Esophagus muscularis mucosa (tissue), 4 donors: Measurements from ENCODE around the gene STRN4. TPM values are rescaled to one million over a fixed set of nuclear protein-coding genes. Genes with fewer than 3 reads are reported as not detected.
A peak's percentile ranks its signal among the peaks of the same experiment; 100 is the strongest.
"Not testable (repeated sequence)": the region's sequence is repeated elsewhere in the genome, so short reads cannot be mapped to it uniquely, and the experiment has no call there.

Source experiments
- DNase-seq: peaks from one replicate; pipeline ENCODE4 v3.0.0-alpha.2; 2017; ENCODE audit errors: extremely low spot score
- H3K27ac ChIP-seq, 4 donors: fragments of 200-600 bp; sonication (generic); replicated peaks in 1 of 4; 1 replicate in 3 of 4; 2 replicates in 1 of 4; pipeline ENCODE4 v1.5.1; 2016 to 2019; ENCODE audit warnings: mild to moderate bottlenecking in 1 of 4
- H3K27me3 ChIP-seq, 4 donors: fragments of 200-600 bp; sonication (generic); one replicate each; pipeline versions ENCODE4 v1.5.1 to v1.6.0; 2016 to 2019
- H3K36me3 ChIP-seq, 4 donors: fragments of 200-600 bp; sonication (generic); one replicate each; pipeline ENCODE4 v1.5.1; 2016 to 2019
- H3K4me1 ChIP-seq, 4 donors: fragments of 200-600 bp; sonication (generic); one replicate each; pipeline ENCODE4 v1.5.1; 2016 to 2019
- H3K4me3 ChIP-seq, 4 donors: fragments of 200-600 bp; sonication (generic); 1 replicate in 2 of 4; 2 replicates in 2 of 4; pipeline ENCODE4 v1.5.1; 2016 to 2019; ENCODE audit warnings: mild to moderate bottlenecking in 4 of 4, moderate library complexity in 1 of 4
- H3K9me3 ChIP-seq, 4 donors: fragments of 200-600 bp; sonication (generic); 1 replicate in 3 of 4; 2 replicates in 1 of 4; pipeline ENCODE4 v1.5.1; 2016 to 2019
- EP300 ChIP-seq: sonication (generic); formaldehyde crosslinking; IDR thresholded peaks from one replicate; pipeline ENCODE4 v1.6.1; 2017; ENCODE audit warnings: antibody characterized with exemption
- POLR2A ChIP-seq: fragments of 450-650 bp; IDR thresholded peaks from one replicate; pipeline ENCODE4 v1.6.1; 2017; ENCODE audit warnings: antibody characterized with exemption, moderate library complexity, mild to moderate bottlenecking, low read depth
- POLR2AphosphoS5 ChIP-seq, 2 donors: sonication (generic); formaldehyde crosslinking; IDR thresholded peaks; one replicate each; pipeline ENCODE4 v1.6.1; 2017; ENCODE audit warnings: antibody characterized with exemption in 2 of 2
- WGBS: methylation state at CpG from one replicate; pipeline ENCODE4 v1.1.5; 2018; 5-methylcytosine and 5-hydroxymethylcytosine counted together
- intact Hi-C: fragments of 100-400 bp; cut with DNase I; formaldehyde crosslinking; loops from one replicate; pipeline ENCODE4 v1.15.1; 2023
- total RNA-seq, 4 donors: library from RNA; depleted of rRNA; stranded (reverse); fragments of >200 nt; gene quantifications; one replicate each; pipeline versions ENCODE4 v1.1.0 to v1.2.1, GENCODE V29; 2016
- TF ChIP-seq, protein P1 (sequence below), 3 experiments: fragments of 200-600 bp in 2 of 3; fragments of 450-650 bp in 1 of 3; sonication (generic) in 2 of 3; IDR thresholded peaks; one replicate each; pipeline ENCODE4 v1.5.1; 2017 to 2019; ENCODE audit warnings: antibody characterized with exemption in 3 of 3, mild to moderate bottlenecking in 2 of 3, moderate library complexity in 1 of 3

STRN4 gene
- total RNA-seq, 4 donors from 2014 or later, result 85.2 to 119 (median 101) TPM

DNA sequence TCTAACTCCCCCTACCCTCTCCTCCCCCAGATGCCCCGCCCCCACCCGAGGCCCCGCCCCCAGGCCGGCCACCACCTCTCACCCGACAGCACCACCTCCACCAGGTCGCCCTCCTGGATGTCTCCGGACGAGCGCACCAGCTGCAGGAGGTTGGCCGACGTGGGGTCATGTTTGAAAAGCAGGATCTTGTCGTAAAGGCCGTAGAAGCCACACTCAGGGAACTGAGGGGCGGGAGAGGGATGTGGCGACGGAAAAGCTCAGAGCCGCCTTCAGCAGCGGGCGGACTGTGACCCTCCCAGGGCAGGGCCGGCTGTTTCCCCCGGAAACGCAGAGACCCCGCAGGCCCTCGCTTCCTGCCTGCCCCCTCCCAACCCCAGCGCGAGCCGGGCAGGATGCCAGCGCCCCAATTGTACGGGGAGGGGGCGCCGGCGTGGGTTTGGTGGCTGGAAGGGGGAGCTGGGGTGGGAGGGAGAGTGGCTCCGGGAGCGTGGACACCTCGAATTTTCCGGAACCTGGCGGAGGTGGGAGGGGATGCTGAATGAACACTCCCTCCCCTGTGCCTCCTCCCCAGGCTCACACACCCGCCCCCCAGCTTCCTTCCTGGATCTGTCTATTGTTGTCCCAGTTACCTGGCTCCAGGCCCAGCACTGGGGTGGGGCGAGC is 32.3 kb downstream of the STRN4 start:
- no peaks in the 10 kb centered on the region for H3K27me3 ChIP-seq
- DNase-seq, result peak; percentile 97
- peak overlapping the region; percentile 67 to 95 (median 76) for H3K4me3 ChIP-seq
- H3K9me3 ChIP-seq, result no peaks in the 10 kb centered on the region
- no peak for TF ChIP-seq EP300
- TF ChIP-seq, protein P1, sequence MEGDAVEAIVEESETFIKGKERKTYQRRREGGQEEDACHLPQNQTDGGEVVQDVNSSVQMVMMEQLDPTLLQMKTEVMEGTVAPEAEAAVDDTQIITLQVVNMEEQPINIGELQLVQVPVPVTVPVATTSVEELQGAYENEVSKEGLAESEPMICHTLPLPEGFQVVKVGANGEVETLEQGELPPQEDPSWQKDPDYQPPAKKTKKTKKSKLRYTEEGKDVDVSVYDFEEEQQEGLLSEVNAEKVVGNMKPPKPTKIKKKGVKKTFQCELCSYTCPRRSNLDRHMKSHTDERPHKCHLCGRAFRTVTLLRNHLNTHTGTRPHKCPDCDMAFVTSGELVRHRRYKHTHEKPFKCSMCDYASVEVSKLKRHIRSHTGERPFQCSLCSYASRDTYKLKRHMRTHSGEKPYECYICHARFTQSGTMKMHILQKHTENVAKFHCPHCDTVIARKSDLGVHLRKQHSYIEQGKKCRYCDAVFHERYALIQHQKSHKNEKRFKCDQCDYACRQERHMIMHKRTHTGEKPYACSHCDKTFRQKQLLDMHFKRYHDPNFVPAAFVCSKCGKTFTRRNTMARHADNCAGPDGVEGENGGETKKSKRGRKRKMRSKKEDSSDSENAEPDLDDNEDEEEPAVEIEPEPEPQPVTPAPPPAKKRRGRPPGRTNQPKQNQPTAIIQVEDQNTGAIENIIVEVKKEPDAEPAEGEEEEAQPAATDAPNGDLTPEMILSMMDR (IDR thresholded peaks at IDR 0.05), result no peak
- peak; percentile 49 to 53 for TF ChIP-seq POLR2AphosphoS5 (IDR thresholded peaks at IDR 0.05)
- TF ChIP-seq POLR2A, result no peak
- H3K4me1 ChIP-seq, result peaks cover 28 to 51% (median 43%) of the 10 kb centered on the region in 4 donors
- peaks cover 0 to 30% (median 26%) of the 10 kb centered on the region in 4 donors for H3K36me3 ChIP-seq
- H3K27ac ChIP-seq, result peak overlapping the region; percentile 85 to 93 (median 88)
- intact Hi-C loops, result no loop called here
- WGBS, result 2% methylated on average over 19 of the region's 39 CpGs

DNA sequence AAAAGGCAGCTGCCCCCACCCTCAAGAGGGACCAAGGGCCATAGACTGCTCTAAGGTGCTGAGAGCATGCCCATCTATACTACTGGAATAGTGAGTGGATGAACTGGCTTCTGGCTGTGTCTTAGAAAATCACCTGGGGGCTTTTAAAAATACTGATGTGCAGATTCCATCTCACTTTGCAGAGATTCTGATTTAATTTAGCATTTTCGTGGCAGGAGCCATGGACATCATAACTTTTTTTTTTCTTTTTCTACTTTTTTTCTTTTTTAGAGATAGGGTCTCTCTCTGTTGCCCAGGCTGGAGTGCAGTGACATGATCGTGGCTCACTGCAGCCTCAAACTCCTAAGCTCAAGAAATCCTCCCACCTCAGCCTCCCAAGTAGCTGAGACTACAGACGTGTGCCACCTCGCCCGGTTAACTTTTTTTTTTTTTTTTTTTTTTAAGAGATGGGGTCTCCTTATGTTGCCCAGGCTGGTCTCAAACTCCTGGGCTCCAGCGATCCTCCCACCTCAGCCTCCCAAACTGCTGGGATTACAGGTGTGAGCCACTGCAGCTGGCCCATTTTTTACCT is 33.4 kb downstream of the STRN4 start:
- H3K9me3 ChIP-seq, intact Hi-C loops, H3K4me3 ChIP-seq, H3K27ac ChIP-seq, DNase-seq, H3K27me3 ChIP-seq: not testable (repeated sequence)
- peaks cover 0 to 40% (median 32%) of the 10 kb centered on the region in 4 donors for H3K36me3 ChIP-seq
- 78% methylated on average over 6 of the region's 6 CpGs for WGBS
- H3K4me1 ChIP-seq, result peaks cover 18 to 41% (median 33%) of the 10 kb centered on the region in 4 donors

DNA sequence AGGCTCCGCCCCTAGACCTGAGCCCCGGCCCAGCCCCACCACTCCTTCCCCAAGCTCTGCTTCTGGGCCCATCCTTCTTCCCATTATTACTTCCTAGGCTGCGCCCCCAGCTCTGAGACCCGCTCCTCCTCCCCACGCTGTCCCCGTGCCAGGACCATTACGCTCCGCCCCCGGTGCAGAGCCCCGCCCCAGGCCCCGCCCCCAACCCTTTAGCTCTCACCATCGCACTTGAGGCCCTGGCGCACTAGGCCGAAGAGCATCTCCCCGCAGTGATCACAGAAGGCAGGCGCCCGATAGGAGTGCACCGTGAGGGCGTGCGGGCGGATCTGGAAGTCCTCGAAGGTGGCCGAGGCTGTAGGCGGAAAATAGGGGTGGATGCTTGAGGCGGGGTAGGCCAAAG is 35.6 kb downstream of the STRN4 start:
- no peak for TF ChIP-seq EP300
- no peak for TF ChIP-seq POLR2A
- no peak overlapping the region for H3K4me3 ChIP-seq
- DNase-seq, result no peak
- WGBS, result 71% methylated on average over 16 of the region's 25 CpGs
- no peak overlapping the region for H3K27ac ChIP-seq
- H3K4me1 ChIP-seq, result peaks cover 12 to 25% (median 21%) of the 10 kb centered on the region in 4 donors
- no peaks in the 10 kb centered on the region for H3K27me3 ChIP-seq
- intact Hi-C loops, result no loop called here
- peaks cover 0 to 61% (median 49%) of the 10 kb centered on the region in 4 donors for H3K36me3 ChIP-seq
- no peaks in the 10 kb centered on the region for H3K9me3 ChIP-seq

DNA sequence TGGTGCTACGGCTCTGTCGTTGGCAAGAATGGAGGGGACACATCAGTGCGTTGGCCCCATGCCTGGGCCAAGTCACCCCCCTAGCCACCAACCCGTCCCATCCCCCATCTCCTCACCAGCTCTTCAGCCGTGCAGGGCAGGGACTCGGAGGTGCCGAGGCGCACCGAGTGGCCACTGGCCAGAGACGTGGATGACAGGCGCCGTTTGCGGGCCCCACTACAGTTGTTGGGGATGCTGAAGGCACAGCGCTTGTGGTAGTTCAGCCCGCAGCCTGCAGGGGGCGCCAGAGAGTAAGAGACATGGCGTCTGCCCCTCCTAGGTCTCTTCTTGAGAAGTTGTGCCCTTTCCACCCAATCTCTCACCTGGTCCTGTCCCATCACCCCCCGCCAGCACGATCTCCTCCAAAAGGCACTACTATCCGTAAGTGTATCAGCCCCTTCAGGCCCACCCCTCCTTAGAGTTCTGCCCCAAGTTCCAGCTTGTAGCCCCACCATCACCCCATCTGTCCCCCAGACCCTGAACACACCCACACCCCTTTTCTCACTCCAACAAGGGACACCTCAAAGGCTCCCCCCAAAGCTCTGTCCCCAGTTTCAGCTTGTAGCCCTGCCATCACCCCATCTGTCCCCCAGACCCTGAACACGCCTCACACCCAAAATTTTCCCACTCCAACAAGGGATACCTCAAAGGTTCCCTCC is 41.7 kb downstream of the STRN4 start:
- Histone ChIP-seq H3K27ac (no peak overlapping the region), H3K4me3 (no peak overlapping the region), H3K9me3 (no peaks in the 10 kb centered on the region), H3K36me3 (peaks cover 33 to 93% (median 79%) of the 10 kb centered on the region in 4 donors), H3K27me3 (no peaks in the 10 kb centered on the region), H3K4me1 (peaks cover 0 to 8% (median 0%) of the 10 kb centered on the region in 4 donors)
- intact Hi-C loops, result loop anchor here (2.0 to 5.0 kb wide), 2 partner anchors 24 to 138 kb away; no protein-coding TSS in a partner anchor
- WGBS, result 34% methylated on average over 20 of the region's 21 CpGs
- peak; percentile 95 for DNase-seq
- TF ChIP-seq POLR2A (no peak), POLR2AphosphoS5 (IDR thresholded peaks at IDR 0.05) (peak in 1 of 2 donors; percentile 33), EP300 (no peak)
- TF ChIP-seq, protein P1 (IDR thresholded peaks at IDR 0.05), result peak; percentile 93 to 98 (median 96)

DNA sequence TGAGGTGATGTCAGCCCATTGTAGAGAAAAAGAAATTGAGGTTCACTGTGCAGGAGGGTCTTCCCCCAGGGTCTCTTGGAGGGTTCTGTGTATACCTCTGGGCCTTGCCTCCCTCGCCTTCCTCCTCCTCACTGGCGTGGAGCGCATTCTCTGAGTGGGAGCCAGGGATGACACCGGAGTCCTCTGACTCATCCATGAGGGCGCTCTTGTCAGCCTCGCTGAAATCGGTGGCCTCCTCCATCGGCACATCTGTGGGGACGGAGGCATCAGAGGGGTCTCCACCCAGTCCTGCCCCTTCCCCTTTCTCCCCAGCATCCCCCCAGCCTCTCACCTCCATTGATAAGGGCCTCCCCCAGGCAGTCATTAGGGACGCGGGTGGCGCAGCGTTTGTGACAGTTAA is 45.5 kb downstream of the STRN4 start:
- Histone ChIP-seq H3K27ac (no peak overlapping the region), H3K36me3 (peaks cover 39 to 88% (median 79%) of the 10 kb centered on the region in 4 donors), H3K4me3 (no peak overlapping the region), H3K9me3 (no peaks in the 10 kb centered on the region), H3K27me3 (no peaks in the 10 kb centered on the region), H3K4me1 (peaks cover 6 to 22% (median 13%) of the 10 kb centered on the region in 4 donors)
- intact Hi-C loops, result loop anchor here (5.0 kb wide), 1 partner anchor 142 kb away; no protein-coding TSS in a partner anchor
- WGBS, result 94% methylated on average over 13 of the region's 13 CpGs
- TF ChIP-seq POLR2AphosphoS5 (IDR thresholded peaks at IDR 0.05), result no peak
- TF ChIP-seq POLR2A, result no peak
- TF ChIP-seq, protein P1 (IDR thresholded peaks at IDR 0.05), result no peak
- TF ChIP-seq EP300, result no peak
- no peak for DNase-seq
